Body of pancreas (tissue), 4 donors: ENCODE results near the gene ROR1. TPM values are rescaled to one million over a fixed set of nuclear protein-coding genes. Genes with fewer than 3 reads are reported as not detected.

Source experiments
- ATAC-seq: fragments of 150-250 bp; one replicate; pipeline ENCODE4 v1.9.1; 2016
- DNase-seq, 4 donors: peaks; one replicate each; pipeline ENCODE4 v3.0.0-alpha.2; 2019
- H3K27ac ChIP-seq, 4 donors: fragments of 200-600 bp; sonication (generic); 1 replicate in 3 of 4; 2 replicates in 1 of 4; pipeline versions ENCODE4 v1.5.1 to v1.6.1; 2016 to 2019; ENCODE audit warnings: mild to moderate bottlenecking in 1 of 4, mixed read lengths in 1 of 4, moderate library complexity in 1 of 4
- H3K27me3 ChIP-seq, 2 donors: fragments of 200-600 bp; sonication (generic); one replicate each; pipeline ENCODE4 v1.6.0; 2016; ENCODE audit warnings: mild to moderate bottlenecking in 1 of 2
- H3K36me3 ChIP-seq, 2 donors: fragments of 200-600 bp; sonication (generic); replicated peaks in 1 of 2; 2 replicates each; pipeline ENCODE4 v1.5.1; 2016; ENCODE audit warnings: low read depth in 2 of 2; ENCODE audit not compliant: insufficient read depth in 1 of 2
- H3K4me1 ChIP-seq: fragments of 200-600 bp; sonication (generic); one replicate; pipeline ENCODE4 v1.6.0; 2016
- H3K4me3 ChIP-seq, 2 donors: fragments of 200-600 bp; sonication (generic); 1 replicate in 1 of 2; 2 replicates in 1 of 2; pipeline ENCODE4 v1.5.1; 2016 to 2019
- H3K9me3 ChIP-seq, 3 donors: fragments of 200-600 bp; sonication (generic); 1 replicate in 2 of 3; 2 replicates in 1 of 3; pipeline ENCODE4 v1.5.1; 2016
- CTCF ChIP-seq, 7 experiments: fragments of 450-650 bp in 4 of 7; fragments of 200-600 bp in 3 of 7; sonication (generic) in 3 of 7; IDR thresholded peaks; one replicate each; pipeline ENCODE4 v1.5.1; 2016 to 2019; ENCODE audit warnings: antibody characterized with exemption in 7 of 7
- POLR2A ChIP-seq, 3 donors: fragments of 450-650 bp; IDR thresholded peaks; one replicate each; pipeline ENCODE4 v1.6.1; 2016; ENCODE audit warnings: antibody characterized with exemption in 3 of 3, mild to moderate bottlenecking in 2 of 3
- WGBS, 2 donors: methylation state at CpG; one replicate each; pipeline ENCODE4 v1.1.5; 2017; 5-methylcytosine and 5-hydroxymethylcytosine counted together
- intact Hi-C: fragments of 100-400 bp; cut with DNase I; formaldehyde crosslinking; loops from one replicate; pipeline ENCODE4 v1.15.1; 2023
- total RNA-seq, 2 donors: library from RNA; depleted of rRNA; stranded (reverse); fragments of >200 nt; gene quantifications; one replicate each; pipeline ENCODE4 v1.1.0, GENCODE V29; 2016

ROR1 gene
- total RNA-seq, 2 donors from 2014 or later, result 26.7 to 56.0 TPM

- H3K27ac ChIP-seq, result peak overlapping the region; percentile 9 to 69 (median 55)
Measured at GRCh38 chr1:63906047-63906704, 132.4 kb downstream of the ROR1 start.

GRCh38 chr1:63907051-63907450 is 133.2 kb downstream of the ROR1 start:
- ATAC-seq (peak; percentile 39), DNase-seq (peak in 2 of 4 donors; percentile 28 to 47)
- H3K4me1 ChIP-seq, result peaks cover 51% of the 10 kb centered on the region
- no peaks in the 10 kb centered on the region for H3K36me3 ChIP-seq
- intact Hi-C loops, result no loop called here
- H3K9me3 ChIP-seq, result no peaks in the 10 kb centered on the region
- no peaks in the 10 kb centered on the region for H3K27me3 ChIP-seq
- no peak overlapping the region for H3K4me3 ChIP-seq
- H3K27ac ChIP-seq, result peak overlapping the region; percentile 36 to 69 (median 55)
- 53 to 59% methylated on average over 6 of the region's 6 CpGs for WGBS, 2 donors
- TF ChIP-seq CTCF (IDR thresholded peaks at IDR 0.05) (no peak), POLR2A (IDR thresholded peaks at IDR 0.05) (no peak)

More at GRCh38 chr1:63906047-63906704, 132.4 kb downstream of the ROR1 start:
- DNase-seq (peak in 3 of 4 donors; percentile 56 to 62 (median 59)), ATAC-seq (peak; percentile 57)
- intact Hi-C loops, result no loop called here
- WGBS, 2 donors, result 30 to 40% methylated on average over 8 of the region's 8 CpGs
- no peaks in the 10 kb centered on the region for H3K9me3 ChIP-seq
- no peak overlapping the region for H3K4me3 ChIP-seq
- H3K27me3 ChIP-seq, result no peaks in the 10 kb centered on the region
- H3K36me3 ChIP-seq, result no peaks in the 10 kb centered on the region
- peaks cover 47% of the 10 kb centered on the region for H3K4me1 ChIP-seq
- TF ChIP-seq POLR2A (IDR thresholded peaks at IDR 0.05), result no peak

GRCh38 chr1:63908016-63908415 is 134.2 kb downstream of the ROR1 start:
- peaks cover 50% of the 10 kb centered on the region for H3K4me1 ChIP-seq
- WGBS, 2 donors, result 48 to 55% methylated on average over 1 of the region's 1 CpG
- no peak for ATAC-seq
- no peak overlapping the region for H3K27ac ChIP-seq
- no peaks in the 10 kb centered on the region for H3K9me3 ChIP-seq
- H3K27me3 ChIP-seq, result no peaks in the 10 kb centered on the region
- TF ChIP-seq POLR2A (IDR thresholded peaks at IDR 0.05), result no peak
- no peak for TF ChIP-seq CTCF (IDR thresholded peaks at IDR 0.05)
- DNase-seq, result no peak
- intact Hi-C loops, result no loop called here
- no peaks in the 10 kb centered on the region for H3K36me3 ChIP-seq
- no peak overlapping the region for H3K4me3 ChIP-seq

- intact Hi-C loops, result no loop called here
Measured at GRCh38 chr1:63909526-63909925, 135.7 kb downstream of the ROR1 start.

GRCh38 chr1:63911049-63911448 is 137.2 kb downstream of the ROR1 start:
- Histone ChIP-seq H3K9me3 (no peaks in the 10 kb centered on the region), H3K27me3 (no peaks in the 10 kb centered on the region), H3K4me1 (peaks cover 66% of the 10 kb centered on the region), H3K36me3 (no peaks in the 10 kb centered on the region), H3K4me3 (no peak overlapping the region), H3K27ac (no peak overlapping the region)
- TF ChIP-seq POLR2A (IDR thresholded peaks at IDR 0.05) (no peak), CTCF (IDR thresholded peaks at IDR 0.05) (no peak)
- WGBS, 2 donors, result 81 to 86% methylated on average over 4 of the region's 4 CpGs
- ATAC-seq (no peak), DNase-seq (no peak)
- intact Hi-C loops, result no loop called here

More at GRCh38 chr1:63909526-63909925, 135.7 kb downstream of the ROR1 start:
- 72 to 76% methylated on average over 6 of the region's 6 CpGs for WGBS, 2 donors
- ATAC-seq (no peak), DNase-seq (no peak)
- no peaks in the 10 kb centered on the region for H3K9me3 ChIP-seq
- TF ChIP-seq POLR2A (IDR thresholded peaks at IDR 0.05), result no peak
- no peak for TF ChIP-seq CTCF (IDR thresholded peaks at IDR 0.05)
- peaks cover 60% of the 10 kb centered on the region for H3K4me1 ChIP-seq
- H3K4me3 ChIP-seq, result no peak overlapping the region
- no peaks in the 10 kb centered on the region for H3K36me3 ChIP-seq
- no peak overlapping the region for H3K27ac ChIP-seq
- no peaks in the 10 kb centered on the region for H3K27me3 ChIP-seq
